ENCODE measurements around the gene ATP6V0A1. TPM values are rescaled to one million over a fixed set of nuclear protein-coding genes. Genes with fewer than 3 reads are reported as not detected.

The ATP6V0A1 gene
- total and polyA plus RNA-seq, 2 experiments from 2014 or later: 23.9 to 42.3 TPM

DNA sequence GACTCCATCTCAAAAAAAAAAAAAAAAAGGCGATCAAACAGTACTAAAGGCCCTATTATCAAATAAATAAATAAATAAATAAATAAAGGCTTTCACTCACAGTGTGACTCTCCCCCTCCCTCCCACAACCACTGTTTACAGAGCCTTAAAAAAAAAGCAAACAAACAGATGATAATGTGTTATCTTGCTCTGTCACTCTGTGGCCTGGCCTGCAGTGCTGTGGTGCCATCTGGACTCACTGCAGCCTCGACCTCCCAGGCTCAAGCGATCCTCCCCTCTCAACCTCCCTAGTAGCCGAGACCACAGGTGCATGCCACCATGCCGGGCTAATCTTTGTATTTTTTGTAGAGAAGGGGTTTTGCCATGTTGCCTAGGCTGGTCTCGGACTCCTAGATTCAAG, 69.3 kb downstream of the ATP6V0A1 start:
- H3K36me3 Mint-ChIP-seq (ENCODE audit: low read depth): 0 out of 3 replicates have a peak, but pooled peaks cover 3% of the 10 kb centered on the region
- TF ChIP-seq, protein P1, sequence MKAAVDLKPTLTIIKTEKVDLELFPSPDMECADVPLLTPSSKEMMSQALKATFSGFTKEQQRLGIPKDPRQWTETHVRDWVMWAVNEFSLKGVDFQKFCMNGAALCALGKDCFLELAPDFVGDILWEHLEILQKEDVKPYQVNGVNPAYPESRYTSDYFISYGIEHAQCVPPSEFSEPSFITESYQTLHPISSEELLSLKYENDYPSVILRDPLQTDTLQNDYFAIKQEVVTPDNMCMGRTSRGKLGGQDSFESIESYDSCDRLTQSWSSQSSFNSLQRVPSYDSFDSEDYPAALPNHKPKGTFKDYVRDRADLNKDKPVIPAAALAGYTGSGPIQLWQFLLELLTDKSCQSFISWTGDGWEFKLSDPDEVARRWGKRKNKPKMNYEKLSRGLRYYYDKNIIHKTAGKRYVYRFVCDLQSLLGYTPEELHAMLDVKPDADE (IDR thresholded peaks at IDR 0.05): no peak
- TF ChIP-seq ZNF114 (CRISPR knock-in tag; IDR thresholded peaks at IDR 0.05): no peak
- no peak for TF ChIP-seq EZH2 (IDR thresholded peaks at IDR 0.05; ENCODE audit: low read depth, unreplicated experiment)
- TF ChIP-seq, protein P2, sequence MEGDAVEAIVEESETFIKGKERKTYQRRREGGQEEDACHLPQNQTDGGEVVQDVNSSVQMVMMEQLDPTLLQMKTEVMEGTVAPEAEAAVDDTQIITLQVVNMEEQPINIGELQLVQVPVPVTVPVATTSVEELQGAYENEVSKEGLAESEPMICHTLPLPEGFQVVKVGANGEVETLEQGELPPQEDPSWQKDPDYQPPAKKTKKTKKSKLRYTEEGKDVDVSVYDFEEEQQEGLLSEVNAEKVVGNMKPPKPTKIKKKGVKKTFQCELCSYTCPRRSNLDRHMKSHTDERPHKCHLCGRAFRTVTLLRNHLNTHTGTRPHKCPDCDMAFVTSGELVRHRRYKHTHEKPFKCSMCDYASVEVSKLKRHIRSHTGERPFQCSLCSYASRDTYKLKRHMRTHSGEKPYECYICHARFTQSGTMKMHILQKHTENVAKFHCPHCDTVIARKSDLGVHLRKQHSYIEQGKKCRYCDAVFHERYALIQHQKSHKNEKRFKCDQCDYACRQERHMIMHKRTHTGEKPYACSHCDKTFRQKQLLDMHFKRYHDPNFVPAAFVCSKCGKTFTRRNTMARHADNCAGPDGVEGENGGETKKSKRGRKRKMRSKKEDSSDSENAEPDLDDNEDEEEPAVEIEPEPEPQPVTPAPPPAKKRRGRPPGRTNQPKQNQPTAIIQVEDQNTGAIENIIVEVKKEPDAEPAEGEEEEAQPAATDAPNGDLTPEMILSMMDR (conservative IDR thresholded peaks at IDR 0.05; ENCODE audit: low read depth in 2 of 2): no peak
- TF ChIP-seq, protein P3, sequence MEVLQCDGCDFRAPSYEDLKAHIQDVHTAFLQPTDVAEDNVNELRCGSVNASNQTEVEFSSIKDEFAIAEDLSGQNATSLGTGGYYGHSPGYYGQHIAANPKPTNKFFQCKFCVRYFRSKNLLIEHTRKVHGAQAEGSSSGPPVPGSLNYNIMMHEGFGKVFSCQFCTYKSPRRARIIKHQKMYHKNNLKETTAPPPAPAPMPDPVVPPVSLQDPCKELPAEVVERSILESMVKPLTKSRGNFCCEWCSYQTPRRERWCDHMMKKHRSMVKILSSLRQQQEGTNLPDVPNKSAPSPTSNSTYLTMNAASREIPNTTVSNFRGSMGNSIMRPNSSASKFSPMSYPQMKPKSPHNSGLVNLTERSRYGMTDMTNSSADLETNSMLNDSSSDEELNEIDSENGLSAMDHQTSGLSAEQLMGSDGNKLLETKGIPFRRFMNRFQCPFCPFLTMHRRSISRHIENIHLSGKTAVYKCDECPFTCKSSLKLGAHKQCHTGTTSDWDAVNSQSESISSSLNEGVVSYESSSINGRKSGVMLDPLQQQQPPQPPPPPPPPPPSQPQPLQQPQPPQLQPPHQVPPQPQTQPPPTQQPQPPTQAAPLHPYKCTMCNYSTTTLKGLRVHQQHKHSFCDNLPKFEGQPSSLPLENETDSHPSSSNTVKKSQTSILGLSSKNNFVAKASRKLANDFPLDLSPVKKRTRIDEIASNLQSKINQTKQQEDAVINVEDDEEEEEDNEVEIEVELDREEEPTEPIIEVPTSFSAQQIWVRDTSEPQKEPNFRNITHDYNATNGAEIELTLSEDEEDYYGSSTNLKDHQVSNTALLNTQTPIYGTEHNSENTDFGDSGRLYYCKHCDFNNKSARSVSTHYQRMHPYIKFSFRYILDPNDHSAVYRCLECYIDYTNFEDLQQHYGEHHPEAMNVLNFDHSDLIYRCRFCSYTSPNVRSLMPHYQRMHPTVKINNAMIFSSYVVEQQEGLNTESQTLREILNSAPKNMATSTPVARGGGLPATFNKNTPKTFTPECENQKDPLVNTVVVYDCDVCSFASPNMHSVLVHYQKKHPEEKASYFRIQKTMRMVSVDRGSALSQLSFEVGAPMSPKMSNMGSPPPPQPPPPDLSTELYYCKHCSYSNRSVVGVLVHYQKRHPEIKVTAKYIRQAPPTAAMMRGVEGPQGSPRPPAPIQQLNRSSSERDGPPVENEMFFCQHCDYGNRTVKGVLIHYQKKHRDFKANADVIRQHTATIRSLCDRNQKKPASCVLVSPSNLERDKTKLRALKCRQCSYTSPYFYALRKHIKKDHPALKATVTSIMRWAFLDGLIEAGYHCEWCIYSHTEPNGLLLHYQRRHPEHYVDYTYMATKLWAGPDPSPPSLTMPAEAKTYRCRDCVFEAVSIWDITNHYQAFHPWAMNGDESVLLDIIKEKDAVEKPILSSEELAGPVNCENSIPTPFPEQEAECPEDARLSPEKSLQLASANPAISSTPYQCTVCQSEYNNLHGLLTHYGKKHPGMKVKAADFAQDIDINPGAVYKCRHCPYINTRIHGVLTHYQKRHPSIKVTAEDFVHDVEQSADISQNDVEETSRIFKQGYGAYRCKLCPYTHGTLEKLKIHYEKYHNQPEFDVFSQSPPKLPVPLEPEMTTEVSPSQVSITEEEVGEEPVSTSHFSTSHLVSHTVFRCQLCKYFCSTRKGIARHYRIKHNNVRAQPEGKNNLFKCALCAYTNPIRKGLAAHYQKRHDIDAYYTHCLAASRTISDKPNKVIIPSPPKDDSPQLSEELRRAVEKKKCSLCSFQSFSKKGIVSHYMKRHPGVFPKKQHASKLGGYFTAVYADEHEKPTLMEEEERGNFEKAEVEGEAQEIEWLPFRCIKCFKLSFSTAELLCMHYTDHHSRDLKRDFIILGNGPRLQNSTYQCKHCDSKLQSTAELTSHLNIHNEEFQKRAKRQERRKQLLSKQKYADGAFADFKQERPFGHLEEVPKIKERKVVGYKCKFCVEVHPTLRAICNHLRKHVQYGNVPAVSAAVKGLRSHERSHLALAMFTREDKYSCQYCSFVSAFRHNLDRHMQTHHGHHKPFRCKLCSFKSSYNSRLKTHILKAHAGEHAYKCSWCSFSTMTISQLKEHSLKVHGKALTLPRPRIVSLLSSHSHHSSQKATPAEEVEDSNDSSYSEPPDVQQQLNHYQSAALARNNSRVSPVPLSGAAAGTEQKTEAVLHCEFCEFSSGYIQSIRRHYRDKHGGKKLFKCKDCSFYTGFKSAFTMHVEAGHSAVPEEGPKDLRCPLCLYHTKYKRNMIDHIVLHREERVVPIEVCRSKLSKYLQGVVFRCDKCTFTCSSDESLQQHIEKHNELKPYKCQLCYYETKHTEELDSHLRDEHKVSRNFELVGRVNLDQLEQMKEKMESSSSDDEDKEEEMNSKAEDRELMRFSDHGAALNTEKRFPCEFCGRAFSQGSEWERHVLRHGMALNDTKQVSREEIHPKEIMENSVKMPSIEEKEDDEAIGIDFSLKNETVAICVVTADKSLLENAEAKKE (CRISPR knock-in tag; IDR thresholded peaks at IDR 0.05): no peak
- no peak for TF ChIP-seq CREB1 (CRISPR knock-in tag; IDR thresholded peaks at IDR 0.05; ENCODE audit: low read depth)
- TF ChIP-seq JUNB (IDR thresholded peaks at IDR 0.05; ENCODE audit: unreplicated experiment): no peak
- TF ChIP-seq ZNF331 (CRISPR knock-in tag; IDR thresholded peaks at IDR 0.05; ENCODE audit: low read depth): no peak
- TF ChIP-seq POLR2AphosphoS5 (IDR thresholded peaks at IDR 0.05; ENCODE audit: low read depth): no peak
- TF ChIP-seq, protein P4, sequence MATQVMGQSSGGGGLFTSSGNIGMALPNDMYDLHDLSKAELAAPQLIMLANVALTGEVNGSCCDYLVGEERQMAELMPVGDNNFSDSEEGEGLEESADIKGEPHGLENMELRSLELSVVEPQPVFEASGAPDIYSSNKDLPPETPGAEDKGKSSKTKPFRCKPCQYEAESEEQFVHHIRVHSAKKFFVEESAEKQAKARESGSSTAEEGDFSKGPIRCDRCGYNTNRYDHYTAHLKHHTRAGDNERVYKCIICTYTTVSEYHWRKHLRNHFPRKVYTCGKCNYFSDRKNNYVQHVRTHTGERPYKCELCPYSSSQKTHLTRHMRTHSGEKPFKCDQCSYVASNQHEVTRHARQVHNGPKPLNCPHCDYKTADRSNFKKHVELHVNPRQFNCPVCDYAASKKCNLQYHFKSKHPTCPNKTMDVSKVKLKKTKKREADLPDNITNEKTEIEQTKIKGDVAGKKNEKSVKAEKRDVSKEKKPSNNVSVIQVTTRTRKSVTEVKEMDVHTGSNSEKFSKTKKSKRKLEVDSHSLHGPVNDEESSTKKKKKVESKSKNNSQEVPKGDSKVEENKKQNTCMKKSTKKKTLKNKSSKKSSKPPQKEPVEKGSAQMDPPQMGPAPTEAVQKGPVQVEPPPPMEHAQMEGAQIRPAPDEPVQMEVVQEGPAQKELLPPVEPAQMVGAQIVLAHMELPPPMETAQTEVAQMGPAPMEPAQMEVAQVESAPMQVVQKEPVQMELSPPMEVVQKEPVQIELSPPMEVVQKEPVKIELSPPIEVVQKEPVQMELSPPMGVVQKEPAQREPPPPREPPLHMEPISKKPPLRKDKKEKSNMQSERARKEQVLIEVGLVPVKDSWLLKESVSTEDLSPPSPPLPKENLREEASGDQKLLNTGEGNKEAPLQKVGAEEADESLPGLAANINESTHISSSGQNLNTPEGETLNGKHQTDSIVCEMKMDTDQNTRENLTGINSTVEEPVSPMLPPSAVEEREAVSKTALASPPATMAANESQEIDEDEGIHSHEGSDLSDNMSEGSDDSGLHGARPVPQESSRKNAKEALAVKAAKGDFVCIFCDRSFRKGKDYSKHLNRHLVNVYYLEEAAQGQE (IDR thresholded peaks at IDR 0.05; ENCODE audit: unreplicated experiment): no peak
- TF ChIP-seq STAT1 (IDR thresholded peaks at IDR 0.05; ENCODE audit: unreplicated experiment): no peak
- TF ChIP-seq NANOG (IDR thresholded peaks at IDR 0.05; ENCODE audit: borderline replicate concordance): no peak
- no peak for TF ChIP-seq EZH2phosphoT487 (IDR thresholded peaks at IDR 0.05; ENCODE audit: unreplicated experiment)

More for the DNA sequence above, 69.3 kb downstream of the ATP6V0A1 start:
- Mint-ChIP-seq H3K9me3 (no peaks in the 10 kb centered on the region; the same call in 2 of the 3 replicates), H3K4me3 (no peak overlapping the region; the same call in 2 of the 3 replicates), H3K4me1 (no peaks in the 10 kb centered on the region; the same call in none of the 3 replicates), H3K27me3 (ENCODE audit: insufficient read depth, low read depth, poor library complexity) (peaks cover 19% of the 10 kb centered on the region), H3K27ac (no peak overlapping the region)
- Histone ChIP-seq H3F3A (replicated peaks; ENCODE audit: low read depth) (peaks cover 6% of the 10 kb centered on the region; the same call in 1 of the 2 replicates), H3K27ac (ENCODE audit: low read depth) (no peak overlapping the region), H3K4me3 (no peak overlapping the region), H3K27me3 (ENCODE audit: insufficient read depth) (peaks cover 20% of the 10 kb centered on the region), H3K4me1 (ENCODE audit: insufficient read depth) (no peaks in the 10 kb centered on the region), H2AFZ (no peak overlapping the region), H3K79me2 (replicated peaks; ENCODE audit: insufficient read depth) (no peaks in the 10 kb centered on the region), H3K36me3 (ENCODE audit: insufficient read depth) (no peaks in the 10 kb centered on the region), H4K20me1 (replicated peaks; ENCODE audit: insufficient read depth) (no peaks in the 10 kb centered on the region; the same call in 1 of the 2 replicates), H3K9me2 (ENCODE audit: insufficient read depth) (no peaks in the 10 kb centered on the region), H3K4me2 (no peak overlapping the region)
- DNase-seq (ENCODE audit: low spot score): no peak
- ATAC-seq: no peak

Data from GM23338 (cell line).